HEK293T (cell line): ENCODE results near the gene MECR.

Experiments
- FOXK2 ChIP-seq: fragments of 450-650 bp; IDR thresholded peaks from 2 replicates; pipeline ENCODE4 v1.6.1; 2016; ENCODE audit warnings: mild to moderate bottlenecking
- FOXM1 ChIP-seq: fragments of 450-650 bp; IDR thresholded peaks from 2 replicates; pipeline ENCODE4 v1.6.1; 2017; ENCODE audit warnings: mild to moderate bottlenecking, borderline replicate concordance
- NFRKB ChIP-seq: fragments of 450-650 bp; IDR thresholded peaks from 2 replicates; pipeline ENCODE4 v1.6.1; 2016; ENCODE audit warnings: mild to moderate bottlenecking, moderate library complexity
- SP1 ChIP-seq: fragments of 450-650 bp; IDR thresholded peaks from 2 replicates; pipeline ENCODE4 v1.6.1; 2017
- SUZ12 ChIP-seq: fragments of 450-650 bp; IDR thresholded peaks from 2 replicates; pipeline ENCODE4 v1.6.1; 2016; ENCODE audit warnings: mild to moderate bottlenecking
- TARDBP ChIP-seq: fragments of 450-650 bp; IDR thresholded peaks from 2 replicates; pipeline ENCODE4 v1.6.1; 2016
- ZNF384 ChIP-seq: fragments of 450-650 bp; IDR thresholded peaks from 2 replicates; pipeline ENCODE4 v1.6.1; 2016

GRCh38 chr1:29232387-29232786, 1.7 kb upstream of the MECR start:
- TF ChIP-seq NFRKB (no peak), ZNF384 (no peak), FOXK2 (no peak), TARDBP (no peak), SP1 (no peak), FOXM1 (no peak), SUZ12 (no peak)
